HEK293T (cell line): Measurements from ENCODE around the gene GINS1.

Experiments
- ARNT ChIP-seq: fragments of 450-650 bp; IDR thresholded peaks from 2 replicates; pipeline ENCODE4 v1.6.1; 2017; ENCODE audit warnings: mild to moderate bottlenecking
- BHLHE40 ChIP-seq: fragments of 450-650 bp; IDR thresholded peaks from 2 replicates; pipeline ENCODE4 v1.6.1; 2016; ENCODE audit warnings: mild to moderate bottlenecking, moderate library complexity, borderline replicate concordance
- CTBP1 ChIP-seq: fragments of 450-650 bp; IDR thresholded peaks from 2 replicates; pipeline ENCODE4 v1.6.1; 2016; ENCODE audit warnings: borderline replicate concordance
- ELF4 ChIP-seq: fragments of 450-650 bp; IDR thresholded peaks from 2 replicates; pipeline ENCODE4 v1.6.1; 2017; ENCODE audit warnings: antibody characterized with exemption
- FOXK2 ChIP-seq: fragments of 450-650 bp; IDR thresholded peaks from 2 replicates; pipeline ENCODE4 v1.6.1; 2016; ENCODE audit warnings: mild to moderate bottlenecking
- FOXM1 ChIP-seq: fragments of 450-650 bp; IDR thresholded peaks from 2 replicates; pipeline ENCODE4 v1.6.1; 2017; ENCODE audit warnings: mild to moderate bottlenecking, borderline replicate concordance
- L3MBTL2 ChIP-seq: fragments of 450-650 bp; conservative IDR thresholded peaks from 2 replicates; pipeline ENCODE4 v1.6.1; 2016; ENCODE audit warnings: mild to moderate bottlenecking
- LEF1 ChIP-seq: fragments of 450-650 bp; IDR thresholded peaks from 2 replicates; pipeline ENCODE4 v1.6.1; 2017; ENCODE audit warnings: mild to moderate bottlenecking, borderline replicate concordance
- NFRKB ChIP-seq: fragments of 450-650 bp; IDR thresholded peaks from 2 replicates; pipeline ENCODE4 v1.6.1; 2016; ENCODE audit warnings: mild to moderate bottlenecking, moderate library complexity
- SP1 ChIP-seq: fragments of 450-650 bp; IDR thresholded peaks from 2 replicates; pipeline ENCODE4 v1.6.1; 2017
- SUZ12 ChIP-seq: fragments of 450-650 bp; IDR thresholded peaks from 2 replicates; pipeline ENCODE4 v1.6.1; 2016; ENCODE audit warnings: mild to moderate bottlenecking
- ZNF384 ChIP-seq: fragments of 450-650 bp; IDR thresholded peaks from 2 replicates; pipeline ENCODE4 v1.6.1; 2016
- TF ChIP-seq, protein P1 (sequence below): fragments of 450-650 bp; IDR thresholded peaks from 2 replicates; pipeline ENCODE4 v1.6.1; 2016

DNA sequence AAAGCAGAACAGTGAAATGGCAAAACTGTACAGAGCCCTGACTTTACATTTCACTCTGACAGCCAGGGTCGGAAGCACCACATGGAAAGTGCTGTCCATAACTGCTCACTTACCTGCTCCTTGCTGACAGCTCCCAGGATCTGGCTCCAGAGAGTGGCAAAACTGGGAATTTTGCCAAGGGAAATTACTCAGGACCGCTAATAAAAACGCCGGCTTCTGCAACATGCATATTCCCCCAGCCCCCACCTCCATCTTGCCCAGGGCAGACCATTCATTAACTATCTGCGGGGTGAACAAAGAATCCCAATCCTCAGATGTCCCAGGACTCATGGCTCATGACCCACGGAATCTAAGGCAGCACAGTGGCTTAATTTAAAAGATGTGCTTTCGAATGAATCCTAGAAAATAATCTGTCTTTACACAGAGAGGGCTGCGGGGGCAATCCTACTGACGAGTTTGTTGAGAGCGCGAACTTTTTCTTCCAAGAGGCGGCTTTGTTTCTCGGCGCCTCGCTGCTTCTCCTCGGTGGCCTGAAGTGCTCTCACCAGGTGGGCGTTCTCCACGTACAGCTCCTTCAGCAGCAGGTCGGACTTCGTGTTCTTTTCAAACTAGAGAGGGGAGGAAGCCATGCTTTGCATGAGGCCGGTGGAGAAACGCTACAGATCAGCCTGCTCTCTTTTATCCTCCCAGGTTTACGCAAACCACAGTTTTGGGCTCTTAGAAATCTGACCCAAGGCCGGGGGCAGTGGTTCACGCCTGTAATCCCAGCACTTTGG is 45.8 kb downstream of the GINS1 start:
- TF ChIP-seq SUZ12: no peak
- no peak for TF ChIP-seq ELF4
- no peak for TF ChIP-seq FOXK2
- TF ChIP-seq NFRKB: no peak
- no peak for TF ChIP-seq ARNT
- no peak for TF ChIP-seq BHLHE40
- TF ChIP-seq ZNF384: no peak
- no peak for TF ChIP-seq LEF1
- TF ChIP-seq L3MBTL2: peak; percentile 69
- TF ChIP-seq SP1: no peak
- no peak for TF ChIP-seq CTBP1
- TF ChIP-seq, protein P1, sequence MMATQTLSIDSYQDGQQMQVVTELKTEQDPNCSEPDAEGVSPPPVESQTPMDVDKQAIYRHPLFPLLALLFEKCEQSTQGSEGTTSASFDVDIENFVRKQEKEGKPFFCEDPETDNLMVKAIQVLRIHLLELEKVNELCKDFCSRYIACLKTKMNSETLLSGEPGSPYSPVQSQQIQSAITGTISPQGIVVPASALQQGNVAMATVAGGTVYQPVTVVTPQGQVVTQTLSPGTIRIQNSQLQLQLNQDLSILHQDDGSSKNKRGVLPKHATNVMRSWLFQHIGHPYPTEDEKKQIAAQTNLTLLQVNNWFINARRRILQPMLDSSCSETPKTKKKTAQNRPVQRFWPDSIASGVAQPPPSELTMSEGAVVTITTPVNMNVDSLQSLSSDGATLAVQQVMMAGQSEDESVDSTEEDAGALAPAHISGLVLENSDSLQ: peak; percentile 75
- TF ChIP-seq FOXM1: no peak
